Measurements from ENCODE around the gene SRSF4.

DNA sequence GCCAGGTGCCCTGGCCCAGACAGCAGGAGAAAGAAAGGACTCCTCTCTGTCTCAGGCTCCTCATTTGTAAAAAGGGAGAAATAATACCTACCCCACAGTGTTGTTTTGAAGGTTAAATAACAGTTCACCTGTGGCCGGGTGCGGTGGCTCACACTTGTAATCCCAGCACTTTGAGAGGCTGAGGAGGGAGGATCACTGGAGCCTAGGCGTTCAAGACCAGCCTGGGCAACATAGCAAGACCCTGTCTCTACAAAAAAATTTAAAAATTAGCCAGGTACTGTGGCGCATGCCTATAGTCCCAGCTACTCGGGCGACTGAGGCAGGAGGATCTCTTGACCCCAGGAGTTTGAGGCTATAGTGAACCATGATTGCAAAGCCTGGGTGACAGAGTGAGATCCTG lies 55.5 kb downstream of the SRSF4 start:
- TF ChIP-seq, protein P1, sequence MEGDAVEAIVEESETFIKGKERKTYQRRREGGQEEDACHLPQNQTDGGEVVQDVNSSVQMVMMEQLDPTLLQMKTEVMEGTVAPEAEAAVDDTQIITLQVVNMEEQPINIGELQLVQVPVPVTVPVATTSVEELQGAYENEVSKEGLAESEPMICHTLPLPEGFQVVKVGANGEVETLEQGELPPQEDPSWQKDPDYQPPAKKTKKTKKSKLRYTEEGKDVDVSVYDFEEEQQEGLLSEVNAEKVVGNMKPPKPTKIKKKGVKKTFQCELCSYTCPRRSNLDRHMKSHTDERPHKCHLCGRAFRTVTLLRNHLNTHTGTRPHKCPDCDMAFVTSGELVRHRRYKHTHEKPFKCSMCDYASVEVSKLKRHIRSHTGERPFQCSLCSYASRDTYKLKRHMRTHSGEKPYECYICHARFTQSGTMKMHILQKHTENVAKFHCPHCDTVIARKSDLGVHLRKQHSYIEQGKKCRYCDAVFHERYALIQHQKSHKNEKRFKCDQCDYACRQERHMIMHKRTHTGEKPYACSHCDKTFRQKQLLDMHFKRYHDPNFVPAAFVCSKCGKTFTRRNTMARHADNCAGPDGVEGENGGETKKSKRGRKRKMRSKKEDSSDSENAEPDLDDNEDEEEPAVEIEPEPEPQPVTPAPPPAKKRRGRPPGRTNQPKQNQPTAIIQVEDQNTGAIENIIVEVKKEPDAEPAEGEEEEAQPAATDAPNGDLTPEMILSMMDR (IDR thresholded peaks at IDR 0.05) = no peak
- no peak for TF ChIP-seq POLR2A (IDR thresholded peaks at IDR 0.05)

All from thyroid gland (tissue), 4 donors.